IPS DF 4.7 (cell line): ENCODE data around the gene CLIC6.

ENCODE experiments used
- DNase-seq: peaks from one replicate; pipeline ENCODE4 v3.0.0-alpha.2; 2013; ENCODE audit warnings: low spot score; ENCODE audit errors: extremely low read depth

CLIC6 gene

DNA sequence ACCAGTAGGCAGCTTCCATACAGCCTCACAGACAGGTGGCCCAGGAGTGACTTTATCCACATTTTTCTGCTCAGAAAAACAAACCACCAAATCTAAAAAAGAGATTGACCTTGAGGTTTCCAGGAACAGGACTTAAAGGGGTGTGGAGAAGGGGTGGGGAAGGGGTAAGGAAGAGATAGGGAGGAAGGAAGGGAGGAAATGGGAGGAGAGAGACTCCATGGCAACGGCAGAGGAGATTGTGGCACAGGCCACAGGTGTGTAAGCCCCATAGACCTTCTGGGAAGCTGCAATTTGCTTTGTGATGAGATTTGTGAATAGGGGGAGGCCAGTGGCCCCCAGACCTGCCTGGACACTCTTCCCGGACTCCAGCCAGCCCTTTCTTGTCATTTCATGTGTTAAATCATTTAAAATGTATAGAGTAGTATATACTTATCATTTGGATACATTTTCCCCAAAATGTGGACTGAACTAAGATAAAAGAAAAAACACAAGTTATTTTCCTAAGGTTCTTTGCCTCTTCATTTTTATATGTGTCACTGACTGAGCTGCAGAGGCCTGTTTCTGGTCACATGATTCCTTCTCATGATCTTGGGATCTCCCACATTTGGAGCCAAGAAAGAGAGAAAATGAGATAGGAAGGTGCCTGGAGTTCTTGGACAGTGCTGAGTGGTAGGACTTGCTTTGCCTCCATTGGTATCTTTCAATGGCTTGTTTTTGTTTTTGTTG lies 55.5 kb downstream of the CLIC6 start:
- no peak for DNase-seq

DNA sequence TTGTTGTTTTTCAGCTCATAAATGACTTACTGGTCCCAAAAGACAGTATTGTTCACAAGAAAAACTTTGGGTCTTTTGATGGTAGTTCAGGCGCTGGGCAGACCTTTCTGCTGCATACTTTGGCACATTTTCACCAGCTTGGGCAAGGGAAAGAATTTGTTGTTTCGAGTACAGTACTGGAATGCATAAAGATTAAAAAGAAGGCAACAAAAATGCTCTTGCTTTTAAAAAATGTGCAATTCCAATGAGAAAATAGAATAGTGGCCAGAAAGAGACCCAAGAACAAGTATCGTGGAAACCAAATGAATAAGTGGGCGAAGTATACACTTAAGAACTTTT lies 56.0 kb downstream of the CLIC6 start:
- DNase-seq, result no peak

DNA sequence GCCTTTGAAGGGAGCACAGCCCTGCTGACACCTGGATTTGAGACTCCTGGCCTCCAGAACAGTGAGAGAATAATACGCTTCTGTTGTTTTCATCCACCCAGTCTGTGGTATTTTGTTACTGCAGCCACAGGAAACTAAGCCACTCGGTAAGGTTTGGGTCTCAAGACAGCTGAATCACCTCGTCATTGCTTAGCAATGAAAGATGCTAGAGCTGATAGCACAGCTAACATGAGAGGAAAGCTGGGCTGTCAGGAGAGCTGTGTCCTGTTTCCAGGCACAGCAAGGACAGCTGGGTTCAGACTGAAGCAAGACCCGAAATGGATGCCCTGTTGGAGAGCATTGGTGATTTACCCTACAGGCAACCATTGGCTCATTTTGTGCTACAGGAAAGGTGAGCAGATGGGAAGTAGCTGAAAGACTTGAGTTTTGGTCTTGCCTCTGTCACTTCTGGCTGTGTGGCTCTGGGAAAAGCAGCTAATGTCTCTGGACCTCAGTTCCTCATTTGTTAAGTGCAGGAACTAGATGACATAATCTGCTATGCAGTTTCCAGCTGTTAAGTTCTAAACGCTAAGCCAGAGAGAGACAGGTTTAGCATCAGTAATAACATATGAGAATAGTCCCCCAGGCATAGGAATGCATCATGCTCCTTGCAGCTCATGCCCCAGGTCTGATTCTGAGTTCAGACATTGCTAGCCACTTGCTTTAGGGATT lies 58.0 kb downstream of the CLIC6 start:
- no peak for DNase-seq

DNA sequence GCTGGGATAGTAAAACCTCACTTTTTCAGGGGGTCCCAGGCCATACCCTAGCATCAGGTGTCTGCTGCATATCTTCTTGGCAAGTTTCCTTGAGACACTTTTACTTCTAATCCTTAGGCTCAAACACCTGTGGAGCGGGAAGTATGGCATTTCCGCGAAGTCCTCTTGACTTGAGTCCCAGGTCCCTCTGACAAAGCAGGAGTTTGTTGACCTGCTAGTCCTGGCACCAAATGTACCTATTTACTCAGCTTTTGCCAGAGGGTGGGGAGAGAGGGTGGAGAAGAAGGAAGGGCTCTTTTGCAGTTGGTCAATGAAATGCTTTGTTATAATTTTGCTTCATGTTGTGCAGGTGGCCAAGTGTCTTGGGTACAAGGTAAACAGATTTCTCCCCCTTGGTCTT lies 59.7 kb downstream of the CLIC6 start:
- no peak for DNase-seq

DNA sequence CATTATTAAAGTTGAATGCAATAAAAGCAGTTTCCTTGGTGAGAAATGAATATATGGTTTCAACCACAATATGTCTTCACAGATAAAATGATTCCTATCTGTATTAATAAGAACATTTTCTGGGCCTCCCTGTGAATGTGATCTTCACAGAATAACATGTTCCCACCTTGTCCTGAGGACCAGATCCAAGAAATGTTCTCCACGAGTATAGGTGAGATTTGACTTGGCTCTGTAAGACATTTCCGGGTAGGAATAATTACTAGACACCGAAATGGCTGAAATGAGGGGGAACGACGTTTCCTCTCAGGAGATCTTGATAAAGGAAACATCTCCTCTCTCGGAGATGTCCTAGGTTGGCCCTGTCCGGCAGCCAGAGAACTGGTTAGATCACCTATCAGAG lies 61.4 kb downstream of the CLIC6 start:
- no peak for DNase-seq

DNA sequence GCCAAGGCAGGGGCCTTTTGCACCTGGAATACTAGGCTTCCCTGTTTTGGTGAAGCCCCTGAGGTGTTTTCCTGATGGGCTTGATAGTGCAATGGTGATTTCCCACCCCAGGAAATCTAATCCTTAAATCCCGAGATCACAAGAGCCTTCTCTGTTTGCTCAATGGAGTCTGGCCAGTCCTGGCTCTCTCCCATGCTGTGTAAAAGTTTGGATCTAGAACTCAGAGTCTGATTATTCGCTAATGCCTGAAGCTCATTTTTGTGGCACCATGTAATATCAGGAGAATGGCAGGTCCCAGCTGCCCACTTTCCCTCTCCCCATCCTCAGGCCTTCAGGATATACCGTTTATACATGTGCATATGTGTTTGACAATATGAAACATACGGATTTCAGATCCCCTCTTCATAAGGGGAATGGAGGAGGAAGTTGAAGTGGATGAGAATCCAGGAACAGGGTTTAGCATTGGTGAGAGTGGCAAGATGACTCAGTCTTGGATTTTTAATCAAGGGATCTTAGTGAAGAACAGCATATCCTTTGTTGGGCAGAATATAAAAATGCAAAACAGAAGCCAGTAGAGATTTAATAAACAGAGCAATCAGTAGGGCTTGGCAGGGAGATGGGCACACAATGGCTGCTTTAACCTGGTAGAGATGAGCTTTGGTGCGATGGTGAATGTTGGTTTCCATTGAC lies 62.1 kb downstream of the CLIC6 start:
- no peak for DNase-seq

DNA sequence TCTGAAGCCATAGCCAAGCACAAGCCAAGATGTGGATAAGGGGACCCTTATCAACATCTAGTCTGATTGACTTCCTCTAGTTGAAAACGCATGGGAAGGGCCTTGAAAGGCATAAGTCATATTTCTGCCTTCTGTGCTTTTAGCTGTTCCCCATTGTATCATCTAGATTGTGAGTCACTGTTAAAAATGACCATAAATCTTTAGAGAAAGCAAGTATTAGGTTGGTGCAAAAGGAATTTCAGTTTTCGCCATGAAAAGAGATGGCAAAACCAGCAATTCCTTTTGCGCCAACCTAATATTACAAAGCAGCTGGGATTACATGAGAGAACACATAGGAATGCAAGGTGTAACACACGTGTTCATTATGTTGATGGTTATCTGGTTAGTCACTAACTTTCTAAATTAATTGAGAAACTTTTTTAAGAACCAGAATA lies 63.6 kb downstream of the CLIC6 start:
- no peak for DNase-seq

DNA sequence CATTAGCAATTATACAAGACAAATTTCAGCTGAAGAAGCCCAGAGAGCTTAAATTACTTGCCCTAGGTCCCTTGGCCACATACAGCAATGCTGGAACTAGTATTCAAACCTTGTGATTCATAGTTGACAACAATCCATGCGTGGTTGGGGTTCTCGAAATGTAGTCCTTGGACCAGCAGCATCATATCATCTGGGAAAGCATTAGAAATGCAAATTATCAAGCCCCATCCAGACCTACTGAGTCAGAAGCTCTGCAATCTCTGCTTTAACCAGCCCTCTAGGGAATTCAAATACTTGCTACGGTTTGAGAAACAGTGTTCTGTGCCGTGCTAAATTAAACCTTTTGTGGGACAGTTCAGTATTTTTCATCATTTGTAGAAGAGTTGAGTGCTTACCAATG lies 65.1 kb downstream of the CLIC6 start:
- no peak for DNase-seq

DNA sequence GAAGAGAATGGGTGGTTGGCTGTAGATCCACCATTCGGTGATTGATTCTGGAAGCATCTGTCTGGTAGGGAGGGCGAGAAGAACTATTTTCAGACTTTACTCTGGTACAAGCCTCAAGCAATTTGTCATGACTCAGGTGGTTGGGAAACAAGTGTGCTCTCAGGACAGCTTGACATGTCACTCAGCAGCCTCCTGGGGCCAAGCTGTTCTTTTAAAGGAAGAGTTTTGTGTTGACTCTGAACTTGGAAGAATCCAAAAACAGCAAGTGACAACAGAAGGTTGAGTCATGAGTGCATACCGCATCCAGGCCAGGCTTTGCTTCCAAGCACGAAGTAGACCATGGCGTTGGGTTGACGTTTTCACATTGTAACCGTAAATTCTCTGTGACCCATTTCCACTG lies 65.9 kb downstream of the CLIC6 start:
- no peak for DNase-seq

DNA sequence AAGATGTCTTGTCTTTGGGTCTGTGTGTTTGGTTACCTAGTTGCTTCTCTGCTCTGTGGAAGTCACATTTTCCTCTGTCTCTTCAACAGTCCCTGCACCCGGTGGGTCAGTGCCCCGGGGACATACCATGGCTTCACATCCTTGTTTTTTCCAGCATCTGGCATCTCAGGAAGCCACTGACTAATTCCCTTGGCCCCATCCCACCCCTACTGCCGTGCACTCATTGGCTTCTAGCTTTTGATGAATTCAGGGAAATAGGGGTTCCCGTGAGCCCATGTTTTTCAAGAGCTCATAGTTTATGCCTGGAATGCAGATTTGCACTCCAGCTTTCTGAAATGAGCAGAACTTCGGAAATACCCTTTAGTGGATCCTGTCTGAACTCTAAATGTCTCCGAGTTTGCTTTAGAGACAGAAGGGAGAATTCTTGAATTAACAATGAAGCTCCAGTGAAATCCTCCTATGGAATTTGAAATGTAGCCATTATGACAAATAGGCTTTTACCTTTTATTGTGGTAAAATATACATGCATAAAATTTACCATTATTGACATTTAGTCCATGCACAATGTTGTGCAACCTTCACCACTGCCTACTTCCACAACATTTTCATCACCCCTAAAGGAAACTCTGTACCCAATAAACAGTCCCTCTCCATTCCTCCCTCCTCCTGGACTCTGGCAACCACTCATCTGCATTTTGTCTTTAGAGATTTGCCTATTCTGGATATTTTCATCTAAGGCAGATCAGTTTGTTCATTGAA lies 67.5 kb downstream of the CLIC6 start:
- no peak for DNase-seq

DNA sequence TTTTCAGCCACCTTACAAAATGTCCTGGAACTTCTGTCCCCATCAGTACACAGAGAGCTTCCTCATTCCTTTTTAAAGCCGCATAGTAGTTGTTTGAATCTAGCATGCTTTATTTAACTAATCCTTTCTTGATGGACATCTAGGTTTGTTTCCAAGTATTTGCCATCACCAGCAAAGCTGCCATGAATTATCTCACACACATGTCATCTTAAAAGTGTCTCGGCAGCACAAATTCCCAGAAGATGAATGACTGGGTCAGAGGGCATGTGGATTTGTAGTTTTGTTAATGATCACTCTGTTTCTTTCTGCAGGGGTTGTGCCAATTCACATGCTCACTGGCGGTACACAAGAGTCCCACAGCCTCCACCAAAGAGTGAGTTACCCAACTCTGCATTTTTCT lies 68.3 kb downstream of the CLIC6 start:
- DNase-seq, result no peak

DNA sequence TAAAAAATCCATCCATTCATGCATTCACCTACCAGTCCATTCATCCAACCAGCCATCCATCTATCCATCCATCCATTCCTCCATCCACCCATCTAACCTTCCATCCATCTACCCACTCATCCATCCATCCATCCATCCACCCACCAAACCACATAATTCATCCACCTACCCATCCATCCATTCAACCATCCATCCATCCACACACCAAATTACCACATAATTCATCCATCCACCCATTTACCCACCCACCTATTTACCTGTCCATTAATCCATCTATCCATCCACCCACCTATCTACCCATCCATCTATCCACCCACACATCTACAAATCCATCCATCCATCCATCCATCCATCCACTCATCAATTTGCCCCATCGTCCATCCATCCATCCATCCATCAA lies 71.4 kb downstream of the CLIC6 start:
- DNase-seq, result no peak

DNA sequence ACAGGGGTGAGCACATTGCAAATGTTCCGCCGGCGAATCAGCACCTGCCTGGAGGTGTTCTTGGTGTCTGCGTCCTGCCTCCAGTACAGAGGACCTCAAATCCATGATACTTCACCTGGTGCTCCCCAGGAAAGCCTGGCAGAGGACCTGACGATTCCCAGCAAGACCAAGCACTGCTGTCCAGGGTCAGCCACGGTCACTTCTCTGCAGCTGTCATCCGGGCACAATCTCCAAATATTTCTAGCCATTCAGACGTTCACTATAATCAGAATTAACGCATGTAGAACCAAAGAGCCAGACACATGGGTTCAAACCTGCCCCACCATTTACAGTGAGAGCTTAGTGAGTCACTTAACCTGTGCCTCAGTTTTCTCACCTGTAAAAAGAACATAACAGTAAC lies 74.5 kb downstream of the CLIC6 start:
- DNase-seq, result no peak

DNA sequence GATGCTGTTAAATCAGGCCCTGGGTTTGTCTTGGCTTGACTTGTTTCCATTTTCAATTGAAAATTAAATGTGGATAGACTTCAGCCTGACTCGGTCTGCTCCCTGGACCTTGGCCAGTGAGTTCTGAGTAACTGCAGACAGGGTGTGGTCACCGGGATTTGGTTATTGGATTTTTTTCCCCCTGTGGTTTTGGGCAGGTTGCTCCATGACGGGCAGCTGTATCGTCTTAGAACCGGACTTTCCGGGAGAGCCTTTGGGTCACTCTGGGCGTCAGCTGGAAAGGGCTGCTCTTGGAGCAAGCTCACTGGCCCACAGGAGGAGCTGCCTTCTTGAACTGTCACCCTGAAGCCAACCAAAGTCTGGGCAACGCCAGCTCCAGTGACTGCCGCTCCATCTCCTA lies 75.0 kb downstream of the CLIC6 start:
- no peak for DNase-seq

DNA sequence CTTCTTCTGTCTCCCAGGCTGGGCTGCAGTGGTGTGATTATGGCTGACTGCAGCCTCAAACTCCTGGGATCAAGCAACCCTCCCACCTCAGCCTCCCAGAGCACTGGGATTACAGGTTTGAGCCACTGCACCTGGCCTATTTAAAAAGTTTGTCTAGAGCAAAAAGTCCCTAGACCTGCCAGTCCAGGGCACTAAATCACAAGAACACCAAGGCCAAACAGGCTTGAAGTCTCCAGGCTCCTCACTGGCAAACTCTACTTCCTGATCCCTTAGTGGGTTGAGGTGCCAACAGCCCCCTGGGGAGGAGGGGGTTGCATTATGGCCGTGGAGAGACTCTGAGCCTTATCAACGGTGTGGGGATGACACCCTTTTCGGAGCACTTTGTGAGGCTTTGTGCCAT lies 76.0 kb downstream of the CLIC6 start:
- no peak for DNase-seq

DNA sequence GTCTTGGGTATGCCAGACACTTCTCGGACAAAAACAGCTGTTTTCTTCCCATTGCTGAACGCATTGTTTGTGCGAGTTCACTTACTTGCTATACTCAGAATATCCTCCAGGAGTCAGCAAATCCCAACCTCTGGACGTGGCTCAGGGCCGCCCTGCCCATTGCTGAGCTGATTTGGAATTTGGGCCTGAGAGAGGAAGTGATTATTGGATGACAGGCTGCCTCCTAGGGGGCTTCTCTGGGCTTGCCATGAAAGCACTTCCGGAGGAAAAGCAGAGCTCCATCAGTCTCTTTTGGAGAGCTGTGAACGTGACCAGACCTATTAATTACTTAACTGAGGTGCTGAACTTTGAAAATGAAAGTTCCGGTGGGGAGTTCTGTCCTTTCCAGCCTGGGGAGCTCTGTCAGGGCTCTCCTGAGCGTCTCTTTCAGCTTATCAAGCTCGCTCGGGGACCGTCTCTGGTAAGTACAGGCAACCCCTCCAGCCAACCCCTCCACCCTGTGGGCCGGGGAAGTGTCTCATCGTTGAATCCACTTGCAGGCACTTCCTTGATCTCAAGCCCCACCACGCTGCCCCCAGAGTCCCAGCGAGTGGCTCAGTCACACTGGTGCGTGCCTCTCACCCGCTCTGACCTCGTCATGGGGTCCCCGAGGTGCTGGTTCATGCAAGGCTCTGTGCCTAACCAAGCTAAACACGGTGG lies 76.9 kb downstream of the CLIC6 start:
- DNase-seq, result peak; percentile 66

DNA sequence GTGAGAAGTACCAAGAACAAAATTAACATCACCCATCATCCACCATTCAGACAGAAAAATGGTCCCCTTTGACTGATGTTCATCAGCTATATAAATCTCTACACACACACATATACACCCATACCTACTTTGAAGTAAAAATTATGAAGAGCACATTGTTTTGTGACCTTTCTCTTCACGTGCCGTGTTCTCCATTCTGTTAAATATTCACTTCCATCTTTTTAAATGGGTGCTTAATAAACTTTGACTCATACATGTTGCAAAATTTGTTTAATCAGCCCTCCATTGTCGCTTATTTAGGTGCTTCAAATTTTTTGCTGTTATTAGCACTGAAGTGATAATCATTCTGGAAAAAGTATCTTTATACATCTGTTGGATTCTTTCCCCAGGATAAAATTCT lies 80.1 kb downstream of the CLIC6 start:
- no peak for DNase-seq

DNA sequence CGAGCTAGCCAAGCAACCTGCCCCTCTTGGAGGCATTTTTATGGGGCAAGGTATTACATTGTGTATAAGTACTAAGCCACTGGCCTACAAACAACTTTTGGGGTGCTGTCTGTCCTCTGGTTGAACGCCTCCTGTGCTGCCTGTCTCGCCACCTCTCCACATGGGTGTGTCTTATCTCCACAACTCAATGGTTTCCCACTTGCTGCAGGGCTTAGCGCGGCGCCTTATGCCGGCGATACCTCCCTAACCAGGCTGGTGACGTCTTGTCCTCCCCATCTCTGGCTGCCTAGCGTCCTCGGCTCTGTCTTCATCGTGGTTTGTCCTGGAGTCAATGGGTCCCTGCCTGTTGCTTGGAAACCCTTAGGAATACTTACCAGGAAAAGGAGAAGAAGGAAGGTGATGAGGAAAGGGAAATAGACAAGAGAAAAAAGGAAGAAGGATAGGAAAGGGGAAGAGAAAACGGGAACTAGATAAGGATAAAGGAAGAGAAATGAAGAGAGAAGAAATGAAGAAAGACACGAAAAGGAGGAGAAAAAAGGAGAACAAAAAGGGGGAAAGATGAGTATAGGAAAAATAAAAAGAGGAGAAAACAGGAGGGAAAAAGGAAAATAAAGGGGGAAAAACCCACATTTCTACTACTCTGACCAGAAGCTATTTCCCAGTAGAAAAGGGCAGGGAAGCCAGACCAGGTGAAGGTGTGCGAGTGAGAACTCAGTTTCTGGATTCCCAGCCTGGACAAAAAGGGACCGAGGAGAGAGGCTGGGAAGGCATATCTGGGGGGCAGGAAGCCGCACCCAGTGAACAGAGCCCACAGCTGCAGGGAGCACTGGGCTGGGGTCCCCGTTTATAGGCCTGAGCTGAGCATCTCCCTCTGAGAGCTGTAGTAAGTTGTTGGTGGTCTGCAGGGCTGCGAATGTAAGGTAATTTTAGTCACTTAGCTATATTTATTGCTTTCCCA lies 86.2 kb downstream of the CLIC6 start:
- DNase-seq, result no peak

DNA sequence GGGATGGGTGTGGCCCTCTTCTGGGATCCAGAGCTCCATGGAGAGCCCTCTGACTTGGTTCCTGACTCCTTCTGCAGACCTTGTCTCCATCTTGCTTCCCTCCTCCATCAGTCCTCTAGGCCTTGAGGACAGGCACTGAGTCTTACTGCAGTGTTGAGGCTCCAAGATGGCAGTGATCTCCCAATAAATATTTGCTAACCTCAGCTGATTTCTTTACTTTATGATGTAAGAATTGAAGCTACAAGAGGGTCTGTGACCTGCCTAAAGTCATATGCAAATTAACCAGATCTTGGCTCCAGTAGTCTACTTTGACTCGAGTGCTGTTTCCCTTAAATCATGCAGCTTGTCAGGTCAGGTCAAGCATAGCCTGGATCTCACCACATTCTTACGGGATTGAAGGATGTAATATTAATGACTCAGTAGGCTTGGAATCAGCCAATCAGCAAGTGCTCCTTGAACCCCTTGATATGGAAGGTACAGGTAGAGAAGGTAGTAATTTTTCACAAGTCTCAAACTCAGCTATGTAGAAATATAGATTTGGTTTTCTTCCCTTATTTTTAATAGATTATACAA lies 93.0 kb downstream of the CLIC6 start:
- no peak for DNase-seq

DNA sequence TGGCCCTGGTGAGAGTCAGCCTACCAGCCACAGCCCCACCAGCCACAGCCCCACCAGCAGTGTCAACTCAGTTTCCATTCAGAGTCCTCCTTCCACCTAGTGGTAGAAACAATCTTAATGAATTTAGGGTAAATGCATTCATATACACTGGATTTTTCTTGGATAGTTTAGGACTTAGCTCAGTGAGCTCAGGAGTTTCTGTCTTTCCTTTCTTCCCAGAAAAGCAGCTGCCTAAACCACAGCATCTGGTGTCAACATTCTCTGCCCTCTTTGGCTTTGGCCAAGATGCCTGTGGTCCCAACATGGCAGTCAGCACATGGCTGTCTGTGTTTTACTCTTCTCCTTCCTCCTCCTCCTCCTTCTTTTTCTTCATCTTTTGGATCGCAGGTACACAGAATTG lies 94.0 kb downstream of the CLIC6 start:
- DNase-seq, result no peak
